LNCAP (cell line): ENCODE results near the gene PISD.

ENCODE experiments used
- CTCF ChIP-seq: fragments of 450-650 bp; IDR thresholded peaks from 2 replicates; pipeline ENCODE4 v1.5.1; 2017; ENCODE audit warnings: mild to moderate bottlenecking

PISD gene

GRCh38 chr22:31681349-31682345 is 19.6 kb upstream of the PISD start:
- no peak for TF ChIP-seq CTCF

- TF ChIP-seq CTCF, result no peak
Measured at GRCh38 chr22:31680861-31681341, 18.9 kb upstream of the PISD start.

GRCh38 chr22:31678748-31679147 is 16.7 kb upstream of the PISD start:
- no peak for TF ChIP-seq CTCF

- no peak for TF ChIP-seq CTCF
Measured at GRCh38 chr22:31676700-31677099, 14.7 kb upstream of the PISD start.

GRCh38 chr22:31662668-31663037 is 638 bp upstream of the PISD start:
- TF ChIP-seq CTCF, result no peak

- TF ChIP-seq CTCF, result no peak
Measured at GRCh38 chr22:31659246-31659645, 2.8 kb downstream of the PISD start.

GRCh38 chr22:31654408-31654807 is 7.6 kb downstream of the PISD start:
- no peak for TF ChIP-seq CTCF
